Aorta (tissue), 5 donors: ENCODE measurements around the gene RTN4RL1. TPM values are rescaled to one million over a fixed set of nuclear protein-coding genes. Genes with fewer than 3 reads are reported as not detected.

Experiments used
- ATAC-seq: fragments of 200-7000 bp; cut with Tn5 transposase; one replicate; pipeline ENCODE4 v1.9.1; 2022; ENCODE audit warnings: moderate library complexity; ENCODE audit not compliant: low FRiP score
- DNase-seq, 2 donors: peaks; one replicate each; pipeline ENCODE4 v3.0.0-alpha.2; 2020
- H3K27ac ChIP-seq, 2 donors: one replicate each; pipeline ENCODE4 v1.5.1; 2013; ENCODE audit warnings: low read length in 2 of 2, mild to moderate bottlenecking in 2 of 2, moderate library complexity in 2 of 2, control low read depth in 1 of 2, inconsistent platforms in 1 of 2, low read depth in 1 of 2
- H3K27me3 ChIP-seq, 2 donors: one replicate each; pipeline ENCODE4 v1.6.1; 2013; ENCODE audit warnings: control low read depth in 1 of 2, low read length in 1 of 2, mild to moderate bottlenecking in 1 of 2, moderate library complexity in 1 of 2; ENCODE audit not compliant: insufficient read depth in 2 of 2, control insufficient read depth in 1 of 2
- H3K36me3 ChIP-seq, 2 donors: one replicate each; pipeline ENCODE4 v1.6.1; 2013; ENCODE audit warnings: control low read depth in 1 of 2, low read length in 1 of 2, mild to moderate bottlenecking in 1 of 2; ENCODE audit not compliant: insufficient read depth in 2 of 2, control insufficient read depth in 1 of 2
- H3K4me1 ChIP-seq, 2 donors: one replicate each; pipeline ENCODE4 v1.6.1; 2013; ENCODE audit warnings: low read length in 2 of 2, control low read depth in 1 of 2, mild to moderate bottlenecking in 1 of 2, moderate library complexity in 1 of 2; ENCODE audit not compliant: insufficient read depth in 2 of 2, control insufficient read depth in 1 of 2
- H3K4me3 ChIP-seq, 2 donors: one replicate each; pipeline ENCODE4 v1.5.1; 2013; ENCODE audit warnings: low read length in 2 of 2, control low read depth in 1 of 2, mild to moderate bottlenecking in 1 of 2
- H3K9me3 ChIP-seq: one replicate; pipeline ENCODE4 v1.6.1; 2013; ENCODE audit warnings: mild to moderate bottlenecking, low read length; ENCODE audit not compliant: control insufficient read depth
- WGBS, 2 donors: extraction: QIAGEN DNeasy Blood & Tissue Kit; methylation state at CpG; one replicate each; pipeline ENCODE4 v1.1.7; 2013; 5-methylcytosine and 5-hydroxymethylcytosine counted together
- intact Hi-C, 2 donors: fragments of 100-400 bp; cut with DNase I; formaldehyde crosslinking; loops; one replicate each; pipeline versions ENCODE4 v1.14.2 to v1.15.0; 2022
- polyA plus RNA-seq, 2 donors: library from polyadenylated mRNA; stranded (reverse); fragments of 200-250 nt; gene quantifications; one replicate each; pipeline ENCODE4 v1.2.3, GENCODE V29; 2013
- total RNA-seq, 2 donors: library from RNA; stranded (reverse); fragmentation: NEBNext Ultra II Directional; extraction: Animal tissue kit (Norgen Biotek cat#: 25700); gene quantifications; one replicate each; pipeline ENCODE4 v1.2.1, GENCODE V29; 2021
- donor health status: healthy with polysubstance abuse.
- donor health status: Bipolar disorder and iron deficiency.
- donor health status: DM: no; HTN: no; CAD: no.
- donor health status: DM: no; HTN: no; CAD: no.
- donor health status: DM: yes; HTN: yes; CAD: no.

RTN4RL1 gene
- total and polyA plus RNA-seq, 4 donors = 0.25 to 5.2 (median 2.2) TPM

DNA sequence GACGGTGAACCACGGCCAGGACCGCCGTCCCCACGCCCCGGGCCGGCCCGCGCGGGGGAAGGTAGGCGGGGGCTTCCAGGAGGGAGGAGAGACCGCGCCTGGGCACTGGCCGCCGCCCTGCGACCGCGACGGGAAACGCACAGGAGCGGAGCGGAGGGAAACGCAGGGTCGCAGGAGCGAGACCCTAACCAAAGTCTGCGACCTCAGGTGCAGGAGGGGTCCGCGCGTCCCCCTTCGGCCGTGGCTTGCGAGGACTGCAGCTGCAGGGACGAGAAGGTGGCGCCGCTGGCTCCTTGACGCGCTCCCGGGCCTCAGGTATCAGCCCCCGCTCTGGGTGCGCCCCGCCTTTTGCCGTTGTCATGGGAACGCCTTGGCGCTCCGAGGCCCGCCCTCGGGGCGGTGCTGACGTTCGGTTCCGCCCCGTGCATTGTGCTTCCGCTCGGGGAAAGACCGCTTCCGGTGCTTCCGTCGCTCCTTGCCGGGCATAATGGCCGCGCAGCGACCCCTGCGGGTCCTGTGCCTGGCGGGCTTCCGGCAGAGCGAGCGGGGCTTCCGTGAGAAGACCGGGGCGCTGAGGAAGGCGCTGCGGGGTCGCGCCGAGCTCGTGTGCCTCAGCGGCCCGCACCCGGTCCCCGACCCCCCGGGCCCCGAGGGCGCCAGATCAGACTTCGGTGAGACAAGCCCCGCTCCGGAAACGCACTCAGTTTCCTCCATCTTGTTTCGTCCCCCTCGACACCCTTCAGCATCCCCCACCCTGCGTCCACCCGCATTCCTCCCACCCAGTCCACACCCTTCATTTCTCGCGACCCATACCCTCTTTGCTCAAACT lies 16.6 kb upstream of the RTN4RL1 start, which contains the start of gene OVCA2:
TSS of gene OVCA2 (plus strand) at position 462 of the 829 bp plus-strand sequence. CDS start at position 488, 26 bp downstream.
- WGBS, 2 donors = 1% methylated on average over 69 to 93 of the region's 93 CpGs
- Histone ChIP-seq H3K27ac (peak within 1 kb of the TSS in 1 of 2 donors; percentile 43), H3K36me3 (no peaks in the 10 kb centered on the region), H3K4me1 (no peaks in the 10 kb centered on the region), H3K9me3 (no peaks in the 10 kb centered on the region), H3K4me3 (peak within 1 kb of the TSS; percentile 44 to 55), H3K27me3 (no peaks in the 10 kb centered on the region)
- ATAC-seq (peak; percentile 96), DNase-seq (peak; percentile 96 to 99)
- intact Hi-C loops = loop anchor here (5.0 to 10.0 kb wide), 2 partner anchors 134 to 317 kb away; partner anchors contain the start of gene WDR81 (in 1 of the 2)

GRCh38 chr17:2040942-2041560 lies 15.9 kb upstream of the RTN4RL1 start:
- peak; percentile 15 for ATAC-seq
- no peaks in the 10 kb centered on the region for H3K36me3 ChIP-seq
- no peak for DNase-seq

DNA sequence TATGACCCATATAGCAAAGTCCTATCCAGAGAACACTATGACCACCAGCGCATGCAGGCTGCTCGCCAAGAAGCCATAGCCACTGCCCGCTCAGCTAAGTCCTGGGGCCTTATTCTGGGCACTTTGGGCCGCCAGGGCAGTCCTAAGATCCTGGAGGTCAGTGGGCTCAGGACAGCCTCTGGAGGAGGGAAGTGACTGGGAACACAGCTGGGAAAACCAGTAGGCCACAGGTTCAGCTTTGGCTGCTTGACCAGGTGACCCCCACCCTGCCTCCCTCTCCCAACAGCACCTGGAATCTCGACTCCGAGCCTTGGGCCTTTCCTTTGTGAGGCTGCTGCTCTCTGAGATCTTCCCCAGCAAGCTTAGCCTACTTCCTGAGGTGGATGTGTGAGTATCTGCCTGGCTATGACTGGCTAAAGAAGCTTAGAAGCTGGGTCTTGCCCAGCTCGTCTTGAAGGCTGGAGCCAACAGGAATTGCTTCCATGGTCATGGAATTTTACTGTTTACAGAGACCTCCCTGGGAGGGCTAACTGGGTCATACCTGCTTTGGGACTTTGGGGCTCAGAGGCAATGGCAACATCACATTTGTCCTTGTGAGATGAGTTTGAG lies 15.2 kb upstream of the RTN4RL1 start:
- intact Hi-C loops = loop anchor here (5.0 to 10.0 kb wide), 2 partner anchors 133 to 316 kb away; partner anchors contain the start of gene WDR81 (in 1 of the 2)
- ATAC-seq = no peak
- H3K27me3 ChIP-seq = no peaks in the 10 kb centered on the region
- 79 to 86% methylated on average over 7 of the region's 7 CpGs for WGBS, 2 donors
- no peak overlapping the region for H3K27ac ChIP-seq
- H3K36me3 ChIP-seq = no peaks in the 10 kb centered on the region
- H3K4me3 ChIP-seq = no peak overlapping the region
- no peaks in the 10 kb centered on the region for H3K4me1 ChIP-seq
- no peaks in the 10 kb centered on the region for H3K9me3 ChIP-seq
- no peak for DNase-seq

More at GRCh38 chr17:2040942-2041560, 15.9 kb upstream of the RTN4RL1 start:
- WGBS, 2 donors = 48 to 54% methylated on average over 15 to 16 of the region's 16 CpGs
- Histone ChIP-seq H3K4me3 (peak overlapping the region; percentile 37 to 55), H3K27ac (peak overlapping the region in 1 of 2 donors; percentile 4), H3K9me3 (no peaks in the 10 kb centered on the region), H3K4me1 (no peaks in the 10 kb centered on the region), H3K27me3 (no peaks in the 10 kb centered on the region)
- intact Hi-C loops = loop anchor here (5.0 to 10.0 kb wide), 2 partner anchors 134 to 316 kb away; partner anchors contain the start of gene WDR81 (in 1 of the 2)

DNA sequence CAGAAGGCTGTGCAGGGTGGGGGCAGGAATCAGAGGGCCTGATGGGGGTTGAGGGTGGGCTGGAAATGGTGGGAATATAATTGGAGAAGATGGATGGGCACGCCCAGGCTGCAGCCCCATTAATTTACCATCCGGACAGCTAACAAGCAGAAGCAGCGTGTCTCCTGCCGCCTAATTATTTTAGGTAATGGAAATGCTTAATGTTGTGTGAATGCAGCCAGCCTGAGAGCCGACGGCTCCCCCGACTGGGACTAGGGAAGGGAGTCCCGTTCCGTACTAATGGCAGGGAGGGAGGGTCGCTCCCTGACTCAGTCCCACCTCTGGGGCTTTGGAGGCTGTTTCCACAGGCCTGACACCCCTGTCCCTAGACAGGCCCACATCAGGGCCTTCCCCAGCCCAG lies 12.0 kb upstream of the RTN4RL1 start:
- Histone ChIP-seq H3K36me3 (no peaks in the 10 kb centered on the region), H3K4me1 (no peaks in the 10 kb centered on the region), H3K27me3 (no peaks in the 10 kb centered on the region), H3K4me3 (no peak overlapping the region), H3K9me3 (no peaks in the 10 kb centered on the region), H3K27ac (no peak overlapping the region)
- ATAC-seq (no peak), DNase-seq (no peak)
- intact Hi-C loops = no loop called here
- WGBS, 2 donors = 89 to 94% methylated on average over 10 of the region's 10 CpGs

DNA sequence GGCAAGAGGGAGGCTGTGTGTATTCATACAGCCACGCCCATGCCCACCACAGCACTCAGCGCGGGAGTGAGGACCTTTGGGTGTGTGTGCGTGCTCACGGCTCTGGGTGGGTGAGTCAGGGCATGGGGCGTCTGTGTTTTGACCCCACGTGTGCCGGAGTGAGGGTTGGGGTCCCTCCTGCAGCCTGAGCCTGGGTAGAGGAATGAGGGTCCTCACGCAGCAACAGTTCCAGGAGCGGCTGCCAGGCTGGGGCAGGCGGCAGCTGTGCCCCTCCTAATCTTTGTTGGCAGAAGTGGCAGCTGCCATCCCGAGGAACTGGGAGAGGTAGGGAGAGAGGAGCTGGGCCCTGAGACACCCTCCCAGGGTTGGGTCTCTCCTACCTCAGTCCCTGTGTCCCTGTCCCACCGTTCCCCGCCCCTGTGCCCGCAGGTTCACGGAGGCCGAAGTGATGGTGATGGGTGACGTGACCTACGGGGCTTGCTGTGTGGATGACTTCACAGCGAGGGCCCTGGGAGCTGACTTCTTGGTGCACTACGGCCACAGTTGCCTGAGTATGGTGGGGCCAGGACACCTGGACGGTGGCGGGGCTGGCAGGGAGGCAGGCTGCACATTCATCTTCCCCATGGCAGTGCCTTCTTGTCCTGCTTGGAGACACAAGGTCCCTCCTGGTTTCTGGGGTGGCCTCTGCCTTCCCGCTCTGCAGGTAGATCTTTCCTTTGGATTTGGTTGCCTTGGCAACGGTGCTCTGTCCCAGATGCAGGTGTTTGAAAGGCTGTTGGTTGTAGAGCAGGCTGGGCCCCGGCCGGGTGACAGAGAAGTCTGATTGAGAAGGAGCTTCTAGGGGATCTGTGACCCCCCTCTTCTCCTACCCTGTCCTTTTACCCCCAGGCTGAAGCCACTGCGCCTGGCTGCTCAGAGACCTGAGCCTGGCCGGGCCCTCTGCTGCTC lies 10.7 kb upstream of the RTN4RL1 start:
- DNase-seq (no peak), ATAC-seq (no peak)
- intact Hi-C loops = no loop called here

DNA sequence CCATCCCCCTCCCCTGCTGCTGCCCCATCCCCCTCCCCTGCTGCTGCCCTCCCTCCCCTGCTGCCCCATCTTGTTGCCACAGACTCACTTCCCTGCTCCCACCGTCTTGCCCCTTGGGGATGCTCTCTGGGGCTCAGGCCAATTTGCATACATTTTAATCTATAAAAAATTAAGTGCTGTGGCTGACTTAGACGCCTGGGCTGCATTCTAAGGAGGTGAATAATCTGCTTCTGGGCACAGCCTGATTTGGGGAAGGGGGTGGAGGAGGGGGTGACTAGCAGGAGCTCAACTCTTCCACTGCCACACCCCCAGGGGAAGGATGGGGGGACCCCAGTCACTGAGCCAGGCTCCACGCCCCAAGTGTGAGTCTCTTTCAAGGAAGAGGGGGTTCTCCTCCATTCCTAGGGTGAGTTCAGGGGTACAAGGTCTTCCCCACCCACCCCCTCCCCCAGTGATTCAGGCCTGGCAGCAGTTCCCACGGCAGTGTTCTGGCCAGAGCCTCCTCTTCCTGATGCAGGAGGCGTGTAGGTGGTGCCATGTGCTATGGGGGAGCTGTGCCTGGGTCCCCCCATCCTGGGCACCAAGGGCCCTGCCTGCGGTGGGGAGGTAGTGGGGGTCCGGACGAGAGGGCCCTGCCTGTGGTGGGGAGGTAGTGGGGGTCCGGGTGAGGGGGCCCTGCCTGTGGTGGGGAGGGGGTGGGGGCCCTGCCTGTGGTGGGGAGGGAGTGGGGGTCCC lies 9.8 kb upstream of the RTN4RL1 start:
- no peaks in the 10 kb centered on the region for H3K36me3 ChIP-seq
- H3K9me3 ChIP-seq = no peaks in the 10 kb centered on the region
- DNase-seq = no peak
- ATAC-seq = no peak
- no peak overlapping the region for H3K27ac ChIP-seq
- 48% methylated on average over 7 to 9 of the region's 9 CpGs for WGBS, 2 donors
- no peaks in the 10 kb centered on the region for H3K4me1 ChIP-seq
- no peak overlapping the region for H3K4me3 ChIP-seq
- no peaks in the 10 kb centered on the region for H3K27me3 ChIP-seq
- intact Hi-C loops = no loop called here

More for the DNA sequence above, 10.7 kb upstream of the RTN4RL1 start:
- no peaks in the 10 kb centered on the region for H3K9me3 ChIP-seq
- 87 to 89% methylated on average over 29 of the region's 29 CpGs for WGBS, 2 donors
- no peaks in the 10 kb centered on the region for H3K4me1 ChIP-seq
- H3K36me3 ChIP-seq = no peaks in the 10 kb centered on the region
- no peak overlapping the region for H3K4me3 ChIP-seq
- no peaks in the 10 kb centered on the region for H3K27me3 ChIP-seq
- no peak overlapping the region for H3K27ac ChIP-seq

DNA sequence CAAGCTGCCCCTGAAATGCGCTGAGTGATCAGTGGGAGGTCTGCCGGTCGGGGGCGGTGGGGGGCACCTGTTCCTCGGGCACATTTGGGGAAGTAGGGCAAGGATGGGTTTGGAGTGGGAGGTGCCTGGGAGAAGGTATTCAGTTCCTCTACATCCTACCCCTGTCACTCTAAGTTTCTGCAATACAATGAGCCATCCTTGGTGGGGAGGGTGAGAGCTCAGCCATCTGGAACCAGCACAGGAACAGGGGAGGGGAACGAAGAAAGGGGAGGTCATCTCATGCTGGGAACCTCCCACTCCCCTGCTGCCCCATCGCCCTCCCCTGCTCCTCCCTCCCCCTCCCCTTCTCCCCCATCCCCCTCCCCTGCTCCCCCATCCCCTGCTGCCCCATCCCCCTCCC lies 9.0 kb upstream of the RTN4RL1 start:
- intact Hi-C loops = no loop called here
- Histone ChIP-seq H3K27me3 (no peaks in the 10 kb centered on the region), H3K36me3 (no peaks in the 10 kb centered on the region), H3K4me1 (no peaks in the 10 kb centered on the region), H3K4me3 (no peak overlapping the region), H3K9me3 (no peaks in the 10 kb centered on the region), H3K27ac (no peak overlapping the region)
- DNase-seq = no peak
- no peak for ATAC-seq
- WGBS, 2 donors = 84 to 91% methylated on average over 5 to 7 of the region's 7 CpGs
